Vagina (tissue), 2 donors: ENCODE results near the gene KCNA5.

Experiments used
- CTCF ChIP-seq, 3 experiments: fragments of 450-650 bp in 2 of 3; fragments of 200-600 bp in 1 of 3; sonication (generic) in 1 of 3; IDR thresholded peaks; one replicate each; pipeline ENCODE4 v1.5.1; 2017 to 2019; ENCODE audit warnings: antibody characterized with exemption in 3 of 3, mild to moderate bottlenecking in 2 of 3, moderate library complexity in 2 of 3
- POLR2A ChIP-seq, 2 donors: fragments of 450-650 bp; IDR thresholded peaks; one replicate each; pipeline ENCODE4 v1.6.1; 2017; ENCODE audit warnings: antibody characterized with exemption in 2 of 2, mild to moderate bottlenecking in 2 of 2, moderate library complexity in 2 of 2

GRCh38 chr12:5087831-5088554 lies 44.3 kb downstream of the KCNA5 start:
- no peak for TF ChIP-seq CTCF (IDR thresholded peaks at IDR 0.05)
- TF ChIP-seq POLR2A (IDR thresholded peaks at IDR 0.05) = no peak
